CD8-positive, alpha-beta memory T cell (primary cell): Measurements from ENCODE around the gene LPCAT1. TPM values are rescaled to one million over a fixed set of nuclear protein-coding genes. Genes with fewer than 3 reads are reported as not detected.

Experiments used
- CTCF ChIA-PET: fragments of 350-600 bp; sonication (Branson Sonifier 250); formaldehyde crosslinking; loops from one replicate; lab custom pipeline; 2021; ENCODE audit warnings: antibody characterized with exemption; lab: Charles Lee
- POLR2A ChIA-PET: fragments of 350-600 bp; sonication (Branson Sonifier 250); formaldehyde crosslinking; loops from one replicate; lab custom pipeline; 2021; ENCODE audit warnings: antibody characterized with exemption; lab: Charles Lee
- DNase-seq, 5 donors: peaks; one replicate each; pipeline versions ENCODE4 v3.0.0 to v3.0.0-alpha.2; 2020 to 2022; ENCODE audit warnings: mixed read lengths in 1 of 5
- H3K27ac ChIP-seq: one replicate; pipeline ENCODE4 v1.7.0; 2013; ENCODE audit warnings: low read depth, mild to moderate bottlenecking, low read length, moderate library complexity
- H3K27me3 ChIP-seq: 2 replicates; pipeline ENCODE4 v1.7.0; 2013; ENCODE audit warnings: low read length, mild to moderate bottlenecking; ENCODE audit not compliant: insufficient read depth, poor library complexity, severe bottlenecking
- H3K36me3 ChIP-seq: 2 replicates; pipeline ENCODE4 v1.7.0; 2013; ENCODE audit warnings: mild to moderate bottlenecking, low read length, moderate library complexity; ENCODE audit not compliant: insufficient read depth
- H3K4me1 ChIP-seq: 2 replicates; pipeline ENCODE4 v1.7.0; 2013; ENCODE audit warnings: mild to moderate bottlenecking, low read length, moderate library complexity; ENCODE audit not compliant: insufficient read depth
- H3K4me3 ChIP-seq: 2 replicates; pipeline ENCODE4 v1.7.0; 2013; ENCODE audit warnings: mild to moderate bottlenecking, low read length
- H3K9me3 ChIP-seq: 2 replicates; pipeline ENCODE4 v1.7.0; 2013; ENCODE audit warnings: mild to moderate bottlenecking, low read length
- H3K27ac Mint-ChIP-seq, 8 donors: one replicate each; pipeline ENCODE4 v1.8.0; 2020 to 2021; ENCODE audit warnings: mixed read lengths in 8 of 8, mild to moderate bottlenecking in 6 of 8, inconsistent platforms in 3 of 8, moderate library complexity in 3 of 8
- H3K27me3 Mint-ChIP-seq, 2 donors: one replicate each; pipeline ENCODE4 v1.8.0; 2020 to 2021; ENCODE audit warnings: mixed read lengths in 2 of 2, mild to moderate bottlenecking in 1 of 2, moderate library complexity in 1 of 2
- H3K36me3 Mint-ChIP-seq, 3 donors: one replicate each; pipeline ENCODE4 v1.8.0; 2020 to 2021; ENCODE audit warnings: mixed read lengths in 3 of 3, inconsistent platforms in 1 of 3, mild to moderate bottlenecking in 1 of 3
- H3K4me1 Mint-ChIP-seq, 3 donors: one replicate each; pipeline ENCODE4 v1.8.0; 2020 to 2021; ENCODE audit warnings: mixed read lengths in 3 of 3, inconsistent platforms in 1 of 3, mild to moderate bottlenecking in 1 of 3
- H3K4me3 Mint-ChIP-seq, 7 donors: one replicate each; pipeline ENCODE4 v1.8.0; 2020 to 2021; ENCODE audit warnings: mixed read lengths in 7 of 7, mild to moderate bottlenecking in 6 of 7, moderate library complexity in 4 of 7, inconsistent platforms in 2 of 7
- H3K9me3 Mint-ChIP-seq, 5 donors: one replicate each; pipeline ENCODE4 v1.8.0; 2020 to 2022; ENCODE audit warnings: mixed read lengths in 5 of 5, mild to moderate bottlenecking in 3 of 5, moderate library complexity in 2 of 5, inconsistent platforms in 1 of 5
- polyA plus RNA-seq: library from polyadenylated mRNA; unstranded; fragments of 300-500 nt; fragmentation: Illumina TruSeq; gene quantifications from one replicate; pipeline ENCODE4 v1.2.3, GENCODE V29; 2021
- total RNA-seq, 2 experiments: library from RNA; stranded (reverse); gene quantifications; one replicate each; pipeline ENCODE4 v1.2.3, GENCODE V29; 2021

The LPCAT1 gene
- total and polyA plus RNA-seq, 3 experiments from 2014 or later: 92.5 to 101 (median 95.9) TPM

- Mint-ChIP-seq H3K36me3 (peaks cover 0 to 85% (median 12%) of the 10 kb centered on the region in 3 donors), H3K27ac (peak overlapping the region in 7 of 8 donors; percentile 10 to 99 (median 73)), H3K9me3 (no peaks in the 10 kb centered on the region), H3K27me3 (no peaks in the 10 kb centered on the region), H3K4me3 (peak overlapping the region in 1 of 7 donors; percentile 20), H3K4me1 (peaks cover 61 to 91% (median 80%) of the 10 kb centered on the region in 3 donors)
- Histone ChIP-seq H3K36me3 (peaks cover 30% of the 10 kb centered on the region), H3K9me3 (no peaks in the 10 kb centered on the region), H3K4me3 (no peak overlapping the region), H3K27me3 (no peaks in the 10 kb centered on the region), H3K27ac (no peak overlapping the region), H3K4me1 (peaks cover 30% of the 10 kb centered on the region)
- CTCF ChIA-PET: no interaction called here
- DNase-seq: no peak
- POLR2A ChIA-PET: no interaction called here
Observed at GRCh38 chr5:1497242-1497777, 26.4 kb downstream of the LPCAT1 start.

- Histone ChIP-seq H3K27ac (no peak overlapping the region), H3K4me3 (no peak overlapping the region), H3K36me3 (peaks cover 35% of the 10 kb centered on the region), H3K9me3 (no peaks in the 10 kb centered on the region), H3K4me1 (peaks cover 22% of the 10 kb centered on the region), H3K27me3 (no peaks in the 10 kb centered on the region)
- ChIA-PET CTCF (interaction anchor here (1.0 kb wide), 1 partner anchor 148 kb away, joined by 4 read pairs; no protein-coding TSS in a partner anchor), POLR2A (interaction anchor here (0.7 to 1.1 kb wide), 2 partner anchors 28 to 40 kb away, joined by 3 to 4 read pairs; partner anchors contain the start of gene LPCAT1)
- DNase-seq: no peak
- peaks cover 0 to 91% (median 16%) of the 10 kb centered on the region in 3 donors for H3K36me3 Mint-ChIP-seq
- peak overlapping the region; percentile 50 to 87 (median 69) for H3K4me3 Mint-ChIP-seq
- no peaks in the 10 kb centered on the region for H3K27me3 Mint-ChIP-seq
- H3K9me3 Mint-ChIP-seq: no peaks in the 10 kb centered on the region
- H3K27ac Mint-ChIP-seq: peak overlapping the region; percentile 80 to 99 (median 92)
- H3K4me1 Mint-ChIP-seq: peaks cover 57 to 96% (median 84%) of the 10 kb centered on the region in 3 donors
Observed at GRCh38 chr5:1495525-1495897, 28.2 kb downstream of the LPCAT1 start.

GRCh38 chr5:1494780-1495524, 28.8 kb downstream of the LPCAT1 start:
- Mint-ChIP-seq H3K4me3 (peak overlapping the region; percentile 50 to 87 (median 69)), H3K9me3 (no peaks in the 10 kb centered on the region), H3K4me1 (peaks cover 55 to 97% (median 82%) of the 10 kb centered on the region in 3 donors), H3K27ac (peak overlapping the region; percentile 80 to 99 (median 92)), H3K27me3 (no peaks in the 10 kb centered on the region), H3K36me3 (peaks cover 0 to 92% (median 16%) of the 10 kb centered on the region in 3 donors)
- DNase-seq: peak; percentile 26 to 68 (median 57)
- POLR2A ChIA-PET: interaction anchor here (0.7 to 1.1 kb wide), 2 partner anchors 29 to 41 kb away, joined by 3 to 4 read pairs; partner anchors contain the start of gene LPCAT1
- H3K36me3 ChIP-seq: peaks cover 31% of the 10 kb centered on the region
- H3K4me3 ChIP-seq: no peak overlapping the region
- H3K4me1 ChIP-seq: peaks cover 22% of the 10 kb centered on the region
- CTCF ChIA-PET: interaction anchor here (1.0 kb wide), 1 partner anchor 149 kb away, joined by 4 read pairs; no protein-coding TSS in a partner anchor
- H3K9me3 ChIP-seq: no peaks in the 10 kb centered on the region
- peak overlapping the region; percentile 9 for H3K27ac ChIP-seq
- H3K27me3 ChIP-seq: no peaks in the 10 kb centered on the region

- Mint-ChIP-seq H3K4me3 (peak overlapping the region; percentile 43 to 87 (median 50)), H3K27me3 (no peaks in the 10 kb centered on the region), H3K9me3 (no peaks in the 10 kb centered on the region), H3K27ac (peak overlapping the region; percentile 50 to 99 (median 91)), H3K36me3 (peaks cover 0 to 91% (median 16%) of the 10 kb centered on the region in 3 donors), H3K4me1 (peaks cover 57 to 100% (median 85%) of the 10 kb centered on the region in 3 donors)
- POLR2A ChIA-PET: no interaction called here
- peaks cover 29% of the 10 kb centered on the region for H3K36me3 ChIP-seq
- H3K27ac ChIP-seq: no peak overlapping the region
- peaks cover 22% of the 10 kb centered on the region for H3K4me1 ChIP-seq
- no peak overlapping the region for H3K4me3 ChIP-seq
- no peaks in the 10 kb centered on the region for H3K27me3 ChIP-seq
- DNase-seq: no peak
- CTCF ChIA-PET: no interaction called here
- H3K9me3 ChIP-seq: no peaks in the 10 kb centered on the region
Observed at GRCh38 chr5:1493941-1494340, 29.8 kb downstream of the LPCAT1 start.

- CTCF ChIA-PET: interaction anchor here (1.9 to 2.8 kb wide), 2 partner anchors 10 to 43 kb away, joined by 6 to 10 read pairs; no protein-coding TSS in a partner anchor
- DNase-seq: no peak
- Histone ChIP-seq H3K27me3 (no peaks in the 10 kb centered on the region), H3K27ac (no peak overlapping the region), H3K4me3 (no peak overlapping the region), H3K36me3 (peaks cover 24% of the 10 kb centered on the region), H3K9me3 (no peaks in the 10 kb centered on the region), H3K4me1 (peaks cover 22% of the 10 kb centered on the region)
- Mint-ChIP-seq H3K4me1 (peaks cover 57 to 100% (median 85%) of the 10 kb centered on the region in 3 donors), H3K9me3 (no peaks in the 10 kb centered on the region), H3K4me3 (peak overlapping the region; percentile 34 to 80 (median 51)), H3K27me3 (no peaks in the 10 kb centered on the region), H3K36me3 (peaks cover 3 to 89% (median 13%) of the 10 kb centered on the region in 3 donors), H3K27ac (peak overlapping the region in 7 of 8 donors; percentile 70 to 99 (median 92))
- POLR2A ChIA-PET: no interaction called here
Observed at GRCh38 chr5:1493413-1493812, 30.3 kb downstream of the LPCAT1 start.

- no peak overlapping the region for H3K4me3 ChIP-seq
- POLR2A ChIA-PET: interaction anchor here (1.1 to 1.2 kb wide), 2 partner anchors 11 to 177 kb away, joined by 3 to 4 read pairs; no protein-coding TSS in a partner anchor
Observed at GRCh38 chr5:1492757-1493156, 31.0 kb downstream of the LPCAT1 start.

GRCh38 chr5:1490376-1490775, 33.4 kb downstream of the LPCAT1 start:
- POLR2A ChIA-PET: interaction anchor here (1.8 kb wide), 1 partner anchor 34 kb away, joined by 5 read pairs; the partner anchor contains the start of gene LPCAT1
- no peaks in the 10 kb centered on the region for H3K9me3 ChIP-seq
- Mint-ChIP-seq H3K9me3 (no peaks in the 10 kb centered on the region), H3K27me3 (no peaks in the 10 kb centered on the region), H3K4me3 (peak overlapping the region in 1 of 7 donors; percentile 27), H3K27ac (peak overlapping the region in 7 of 8 donors; percentile 19 to 93 (median 73)), H3K4me1 (peaks cover 48 to 77% (median 65%) of the 10 kb centered on the region in 3 donors), H3K36me3 (peaks cover 3 to 92% (median 12%) of the 10 kb centered on the region in 3 donors)
- H3K27me3 ChIP-seq: no peaks in the 10 kb centered on the region
- peaks cover 17% of the 10 kb centered on the region for H3K4me1 ChIP-seq
- no peak overlapping the region for H3K27ac ChIP-seq
- peaks cover 24% of the 10 kb centered on the region for H3K36me3 ChIP-seq
- CTCF ChIA-PET: interaction anchor here (1.1 to 2.8 kb wide), 3 partner anchors 13 to 104 kb away, joined by 3 to 10 read pairs (median 6); no protein-coding TSS in a partner anchor
- no peak overlapping the region for H3K4me3 ChIP-seq
- DNase-seq: no peak

More at GRCh38 chr5:1492757-1493156, 31.0 kb downstream of the LPCAT1 start:
- Mint-ChIP-seq H3K27me3 (no peaks in the 10 kb centered on the region), H3K4me1 (peaks cover 58 to 100% (median 86%) of the 10 kb centered on the region in 3 donors), H3K9me3 (no peaks in the 10 kb centered on the region), H3K4me3 (peak overlapping the region in 6 of 7 donors; percentile 14 to 75 (median 44)), H3K27ac (peak overlapping the region; percentile 46 to 99 (median 83)), H3K36me3 (peaks cover 3 to 90% (median 12%) of the 10 kb centered on the region in 3 donors)
- H3K27ac ChIP-seq: no peak overlapping the region
- no peaks in the 10 kb centered on the region for H3K9me3 ChIP-seq
- peaks cover 22% of the 10 kb centered on the region for H3K4me1 ChIP-seq
- no peaks in the 10 kb centered on the region for H3K27me3 ChIP-seq
- H3K36me3 ChIP-seq: peaks cover 25% of the 10 kb centered on the region
- CTCF ChIA-PET: interaction anchor here (0.6 to 2.8 kb wide), 4 partner anchors 10 to 152 kb away, joined by 4 to 10 read pairs (median 6); no protein-coding TSS in a partner anchor
- peak in 4 of 5 donors; percentile 26 to 73 (median 40) for DNase-seq
